Bronchial epithelial cell (primary cell): Measurements from ENCODE around the gene ATP2B2. TPM values are rescaled to one million over a fixed set of nuclear protein-coding genes. Genes with fewer than 3 reads are reported as not detected.
A peak's percentile ranks its signal among the peaks of the same experiment; 100 is the strongest.

Experiments
- DNase-seq: peaks from one replicate; pipeline ENCODE4 v3.0.0-alpha.2; 2010; ENCODE audit warnings: low read depth
- FAIRE-seq: peaks from 2 replicates; lab custom pipeline; 2011; peaks lifted over from hg19 to GRCh38; lab: Jason Lieb, UNC
- H3K27me3 ChIP-seq: 2 replicates; pipeline ENCODE4 v1.5.1; 2011; ENCODE audit warnings: low read length; ENCODE audit not compliant: control insufficient read depth, insufficient read depth
- H3K36me3 ChIP-seq: 2 replicates; pipeline ENCODE4 v1.5.1; 2011; ENCODE audit warnings: low read length; ENCODE audit not compliant: control insufficient read depth, insufficient read depth
- H3K4me3 ChIP-seq: 2 replicates; pipeline ENCODE4 v1.5.1; 2011; ENCODE audit warnings: mild to moderate bottlenecking, low read depth, low read length, control low read depth
- total RNA-seq: library from RNA; depleted of rRNA; stranded (reverse); fragments of >200 nt; gene quantifications from 2 replicates; pipeline ENCODE4 v1.2.1, GENCODE V29; 2014
- TF ChIP-seq, protein P1 (sequence below): IDR thresholded peaks from 2 replicates; pipeline ENCODE4 v1.5.1; 2011; ENCODE audit warnings: mild to moderate bottlenecking, moderate library complexity, low read length, control low read depth, inconsistent platforms; ENCODE audit not compliant: insufficient read depth, severe bottlenecking

The ATP2B2 gene
- total RNA-seq, 1 donor from 2014 or later: not detected

DNA sequence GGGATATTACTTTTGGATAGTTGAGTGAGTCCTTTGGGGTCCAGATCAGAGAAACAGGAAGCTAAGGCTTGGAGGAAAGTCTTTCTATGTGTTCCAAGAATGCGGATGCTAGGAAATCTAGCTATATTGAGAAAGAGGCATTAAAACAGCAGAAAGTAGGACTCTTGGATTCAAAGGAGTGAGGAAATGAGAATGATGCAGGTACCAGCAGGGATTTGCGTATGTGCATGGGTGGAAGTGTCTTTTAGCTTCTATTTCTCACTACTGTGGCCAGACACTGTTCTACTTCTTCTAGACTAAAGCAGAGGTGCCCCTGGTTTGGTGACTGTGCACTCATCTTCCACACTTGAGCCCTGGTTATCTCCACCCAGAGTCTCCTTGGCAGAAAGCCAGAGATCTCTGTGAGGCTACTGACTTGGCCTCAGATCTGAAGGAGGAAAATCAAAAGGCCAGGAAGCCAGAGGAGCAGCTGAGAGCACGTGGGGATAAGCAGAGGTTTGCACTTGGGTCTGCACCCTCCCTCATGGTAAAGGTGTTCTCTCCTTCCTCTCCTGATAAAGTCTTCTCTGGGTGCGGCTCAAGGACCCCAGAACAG is 44.3 kb downstream of the ATP2B2 start:
- DNase-seq (no peak), FAIRE-seq (no peak)
- Histone ChIP-seq H3K4me3 (no peak overlapping the region), H3K27me3 (no peaks in the 10 kb centered on the region), H3K36me3 (no peaks in the 10 kb centered on the region)
- TF ChIP-seq, protein P1, sequence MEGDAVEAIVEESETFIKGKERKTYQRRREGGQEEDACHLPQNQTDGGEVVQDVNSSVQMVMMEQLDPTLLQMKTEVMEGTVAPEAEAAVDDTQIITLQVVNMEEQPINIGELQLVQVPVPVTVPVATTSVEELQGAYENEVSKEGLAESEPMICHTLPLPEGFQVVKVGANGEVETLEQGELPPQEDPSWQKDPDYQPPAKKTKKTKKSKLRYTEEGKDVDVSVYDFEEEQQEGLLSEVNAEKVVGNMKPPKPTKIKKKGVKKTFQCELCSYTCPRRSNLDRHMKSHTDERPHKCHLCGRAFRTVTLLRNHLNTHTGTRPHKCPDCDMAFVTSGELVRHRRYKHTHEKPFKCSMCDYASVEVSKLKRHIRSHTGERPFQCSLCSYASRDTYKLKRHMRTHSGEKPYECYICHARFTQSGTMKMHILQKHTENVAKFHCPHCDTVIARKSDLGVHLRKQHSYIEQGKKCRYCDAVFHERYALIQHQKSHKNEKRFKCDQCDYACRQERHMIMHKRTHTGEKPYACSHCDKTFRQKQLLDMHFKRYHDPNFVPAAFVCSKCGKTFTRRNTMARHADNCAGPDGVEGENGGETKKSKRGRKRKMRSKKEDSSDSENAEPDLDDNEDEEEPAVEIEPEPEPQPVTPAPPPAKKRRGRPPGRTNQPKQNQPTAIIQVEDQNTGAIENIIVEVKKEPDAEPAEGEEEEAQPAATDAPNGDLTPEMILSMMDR: no peak

DNA sequence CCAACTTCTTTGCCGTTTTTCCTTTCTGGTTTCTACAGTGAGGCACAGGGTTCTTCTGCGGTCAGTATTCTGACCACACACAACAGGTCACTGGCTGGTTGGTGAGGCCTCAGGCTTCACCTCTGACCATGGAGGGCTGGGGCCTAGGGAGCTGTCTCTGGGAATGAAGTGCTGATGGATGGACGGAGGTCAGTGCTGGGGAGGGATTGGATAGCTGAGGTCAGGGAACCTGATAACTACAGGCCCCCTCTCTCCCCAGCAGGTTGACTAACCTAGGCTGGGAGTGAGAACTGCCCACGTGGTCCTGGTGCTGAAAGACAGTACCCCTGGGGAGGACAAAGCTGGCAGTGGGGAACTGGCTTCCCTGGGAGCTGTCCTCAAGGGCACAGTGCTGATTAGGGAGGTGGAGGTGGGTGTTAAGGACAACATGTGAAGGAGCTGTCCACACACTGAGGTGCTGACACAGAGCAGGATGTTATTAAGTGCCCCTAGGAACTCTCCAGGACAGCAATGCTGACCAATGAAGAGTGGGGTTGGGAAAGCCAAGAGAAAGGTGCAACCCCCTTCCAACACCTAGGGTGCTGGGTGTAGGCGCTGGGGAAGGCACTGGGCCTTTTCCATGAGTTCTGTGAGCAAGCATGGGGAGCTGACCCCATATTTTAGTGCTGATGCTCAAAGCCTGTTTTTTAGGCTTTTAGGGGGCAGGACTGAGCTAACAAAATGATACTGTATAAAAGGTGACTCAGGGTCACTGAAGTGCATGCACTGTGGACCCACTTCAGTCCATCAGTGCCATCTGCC is 45.2 kb downstream of the ATP2B2 start:
- no peaks in the 10 kb centered on the region for H3K36me3 ChIP-seq
- peaks cover 3% of the 10 kb centered on the region for H3K27me3 ChIP-seq
- TF ChIP-seq, protein P1: no peak
- H3K4me3 ChIP-seq: no peak overlapping the region
- FAIRE-seq (peak; percentile 72), DNase-seq (peak; percentile 67)

DNA sequence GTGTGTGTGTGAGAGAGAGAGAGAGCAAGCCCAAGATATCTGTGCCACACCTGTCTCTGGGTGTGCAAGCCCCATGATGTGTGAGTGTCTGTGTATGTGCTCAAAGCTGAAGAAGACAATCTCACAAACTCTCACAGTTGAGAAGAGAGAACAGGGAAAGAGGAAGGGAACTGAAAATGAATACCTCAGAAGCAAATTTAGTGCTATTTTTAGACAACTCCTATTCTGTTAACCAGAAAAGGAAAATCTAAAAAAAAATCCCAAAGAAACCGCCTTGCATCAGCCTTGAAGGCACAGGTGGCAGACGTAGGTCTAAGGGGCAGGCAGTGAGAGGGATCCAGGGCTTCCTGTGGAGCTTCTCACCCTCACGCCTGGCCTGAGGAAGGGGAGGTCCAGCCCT is 47.8 kb downstream of the ATP2B2 start:
- Histone ChIP-seq H3K36me3 (no peaks in the 10 kb centered on the region), H3K4me3 (no peak overlapping the region), H3K27me3 (peaks cover 3% of the 10 kb centered on the region)
- DNase-seq: no peak
- TF ChIP-seq, protein P1: no peak
- no peak for FAIRE-seq

DNA sequence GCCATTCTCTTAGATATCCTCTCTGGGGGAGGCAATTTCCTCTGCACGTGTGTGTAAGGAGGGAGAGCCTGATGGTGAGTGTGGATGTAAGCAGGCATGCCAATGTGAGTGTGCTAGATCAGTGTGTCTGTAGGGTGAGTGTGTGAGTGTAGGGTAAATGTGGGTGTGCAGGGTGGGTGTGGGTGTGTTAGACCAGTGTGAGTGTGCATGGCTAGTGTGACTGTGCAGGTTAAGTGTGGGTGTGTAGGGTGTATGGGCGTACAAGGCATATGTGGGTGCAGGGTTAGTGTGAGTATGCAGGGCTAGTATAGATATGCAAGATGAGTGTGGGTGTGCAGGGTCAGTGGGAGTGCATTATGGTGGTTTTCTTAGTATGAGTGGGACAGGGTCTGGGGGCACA is 48.4 kb downstream of the ATP2B2 start:
- FAIRE-seq: no peak

DNA sequence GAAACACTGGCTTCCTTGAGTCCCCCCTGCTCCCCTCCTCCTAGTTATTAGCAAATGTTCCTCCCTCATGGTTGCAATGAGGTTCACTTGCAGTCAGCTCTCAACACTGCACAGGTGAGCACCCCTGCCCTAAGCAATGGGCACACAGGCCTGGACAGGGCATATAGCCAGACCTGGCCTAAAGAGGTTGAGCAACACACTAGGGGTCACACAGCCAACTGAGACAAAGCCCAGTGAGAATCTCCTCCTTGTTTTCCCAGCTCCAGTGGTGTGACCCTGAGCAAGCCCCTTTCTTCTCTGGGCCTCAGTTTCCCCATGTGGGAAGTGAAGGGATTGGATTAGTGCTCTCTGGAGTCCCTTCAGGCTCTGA is 49.9 kb downstream of the ATP2B2 start:
- H3K4me3 ChIP-seq: no peak overlapping the region
- TF ChIP-seq, protein P1: no peak
- DNase-seq: no peak
- FAIRE-seq: no peak
- H3K27me3 ChIP-seq: peaks cover 3% of the 10 kb centered on the region
- no peaks in the 10 kb centered on the region for H3K36me3 ChIP-seq

More for the DNA sequence above, 48.4 kb downstream of the ATP2B2 start:
- Histone ChIP-seq H3K27me3 (peaks cover 3% of the 10 kb centered on the region), H3K36me3 (no peaks in the 10 kb centered on the region), H3K4me3 (no peak overlapping the region)
- TF ChIP-seq, protein P1: no peak
- DNase-seq: no peak
